Esophagus squamous epithelium (tissue), 4 donors: ENCODE results near the gene IFT27.

ENCODE experiments used
- CTCF ChIP-seq, 6 experiments: fragments of 450-650 bp in 4 of 6; fragments of 200-600 bp in 2 of 6; sonication (generic) in 2 of 6; IDR thresholded peaks; one replicate each; pipeline ENCODE4 v1.5.1; 2016 to 2019; ENCODE audit warnings: antibody characterized with exemption in 6 of 6, mild to moderate bottlenecking in 4 of 6, moderate library complexity in 4 of 6
- POLR2A ChIP-seq, 4 donors: fragments of 450-650 bp; IDR thresholded peaks; one replicate each; pipeline ENCODE4 v1.6.1; 2017; ENCODE audit warnings: antibody characterized with exemption in 4 of 4, mild to moderate bottlenecking in 4 of 4, moderate library complexity in 3 of 4

- TF ChIP-seq CTCF (IDR thresholded peaks at IDR 0.05), result no peak
- TF ChIP-seq POLR2A (IDR thresholded peaks at IDR 0.05), result no peak
Observed at GRCh38 chr22:36737776-36738175, 38.1 kb downstream of the IFT27 start.
